Neuronal stem cell (in vitro differentiated cells): ENCODE data around the gene TP53BP2.

Experiments
- DNase-seq: peaks from one replicate; pipeline ENCODE4 v3.0.0-alpha.2; 2013; ENCODE audit warnings: low spot score
- H2AFZ ChIP-seq: one replicate; pipeline ENCODE4 v1.6.1; 2013; ENCODE audit warnings: mild to moderate bottlenecking, low read length, inconsistent platforms
- H2AK5ac ChIP-seq: 2 replicates; pipeline ENCODE4 v1.6.1; 2013; ENCODE audit warnings: low read depth, mild to moderate bottlenecking, inconsistent platforms, low read length, moderate library complexity, mixed read lengths
- H2BK120ac ChIP-seq: 2 replicates; pipeline ENCODE4 v1.6.1; 2013; ENCODE audit warnings: low read depth, mild to moderate bottlenecking, inconsistent platforms, low read length, moderate library complexity, mixed read lengths
- H2BK12ac ChIP-seq: one replicate; pipeline ENCODE4 v1.6.1; 2013; ENCODE audit warnings: low read length, inconsistent platforms
- H2BK15ac ChIP-seq: 2 replicates; pipeline ENCODE4 v1.6.1; 2013; ENCODE audit warnings: mild to moderate bottlenecking, low read length, inconsistent platforms, mixed read lengths
- H2BK5ac ChIP-seq: one replicate; pipeline ENCODE4 v1.6.1; 2013; ENCODE audit warnings: inconsistent platforms, mild to moderate bottlenecking, low read length, moderate library complexity
- H3K14ac ChIP-seq: one replicate; pipeline ENCODE4 v1.6.1; 2013; ENCODE audit warnings: low read length, inconsistent platforms
- H3K18ac ChIP-seq: 2 replicates; pipeline ENCODE4 v1.6.1; 2013; ENCODE audit warnings: low read length, inconsistent platforms
- H3K23ac ChIP-seq: 2 replicates; pipeline ENCODE4 v1.6.1; 2013; ENCODE audit warnings: low read depth, mild to moderate bottlenecking, mixed read lengths, low read length, inconsistent platforms; ENCODE audit not compliant: poor library complexity
- H3K27ac ChIP-seq: replicated peaks from 3 replicates; pipeline ENCODE4 v1.5.1; 2013; ENCODE audit warnings: low read length, inconsistent platforms
- H3K27me3 ChIP-seq, 3 experiments: 2 replicates each; pipeline ENCODE4 v1.6.1; 2013; ENCODE audit warnings: low read length in 3 of 3, mild to moderate bottlenecking in 2 of 3, inconsistent platforms in 1 of 3, low read depth in 1 of 3, mixed read lengths in 1 of 3, moderate library complexity in 1 of 3; ENCODE audit not compliant: control insufficient read depth in 3 of 3, insufficient read depth in 3 of 3
- H3K36me3 ChIP-seq, 2 donors: replicated peaks in 1 of 2; 2 replicates each; pipeline ENCODE4 v1.6.1; 2013; ENCODE audit warnings: low read length in 2 of 2; ENCODE audit not compliant: control insufficient read depth in 2 of 2, insufficient read depth in 2 of 2
- H3K4ac ChIP-seq: 2 replicates; pipeline ENCODE4 v1.6.1; 2013; ENCODE audit warnings: inconsistent platforms, mild to moderate bottlenecking, low read length, moderate library complexity
- H3K4me1 ChIP-seq, 2 donors: 1 replicate in 1 of 2; 2 replicates in 1 of 2; pipeline ENCODE4 v1.6.1; 2013; ENCODE audit warnings: low read length in 2 of 2, low read depth in 1 of 2; ENCODE audit not compliant: control insufficient read depth in 2 of 2, insufficient read depth in 1 of 2
- H3K4me2 ChIP-seq: one replicate; pipeline ENCODE4 v1.6.1; 2013; ENCODE audit warnings: mild to moderate bottlenecking, low read length, inconsistent platforms; ENCODE audit not compliant: insufficient read depth, poor library complexity, severe bottlenecking
- H3K4me3 ChIP-seq, 2 donors: 2 replicates each; pipeline ENCODE4 v1.5.1; 2013; ENCODE audit warnings: low read length in 2 of 2, mild to moderate bottlenecking in 2 of 2, inconsistent platforms in 1 of 2, moderate library complexity in 1 of 2
- H3K79me1 ChIP-seq: one replicate; pipeline ENCODE4 v1.6.1; 2013; ENCODE audit warnings: low read depth, mild to moderate bottlenecking, inconsistent platforms, low read length, moderate library complexity
- H3K9ac ChIP-seq: one replicate; pipeline ENCODE4 v1.6.1; 2013; ENCODE audit warnings: mild to moderate bottlenecking, low read depth, low read length, inconsistent platforms; ENCODE audit not compliant: poor library complexity
- H3K9me3 ChIP-seq, 2 donors: replicated peaks in 1 of 2; 2 replicates each; pipeline versions ENCODE3 to v1.6.1; 2013; ENCODE audit warnings: low read length in 2 of 2, mild to moderate bottlenecking in 2 of 2, inconsistent platforms in 1 of 2, low read depth in 1 of 2, mixed read lengths in 1 of 2, moderate library complexity in 1 of 2; ENCODE audit not compliant: control insufficient read depth in 2 of 2, insufficient read depth in 1 of 2
- H4K8ac ChIP-seq: one replicate; pipeline ENCODE4 v1.6.1; 2013; ENCODE audit warnings: low read depth, mild to moderate bottlenecking, inconsistent platforms, low read length, moderate library complexity
- H4K91ac ChIP-seq: one replicate; pipeline ENCODE4 v1.6.1; 2013; ENCODE audit warnings: low read length, low read depth, mild to moderate bottlenecking, inconsistent platforms; ENCODE audit not compliant: poor library complexity
- WGBS, 2 donors: extraction: QIAGEN DNeasy Blood & Tissue Kit; methylation state at CpG; one replicate each; pipeline ENCODE4 v1.1.7; 2013; ENCODE audit warnings: missing lambda C conversion rate in 2 of 2, mixed read lengths in 1 of 2; ENCODE audit not compliant: insufficient read length in 2 of 2, insufficient replicate concordance in 1 of 2; ENCODE audit errors: extremely low coverage in 2 of 2; 5-methylcytosine and 5-hydroxymethylcytosine counted together

Gene TP53BP2

DNA sequence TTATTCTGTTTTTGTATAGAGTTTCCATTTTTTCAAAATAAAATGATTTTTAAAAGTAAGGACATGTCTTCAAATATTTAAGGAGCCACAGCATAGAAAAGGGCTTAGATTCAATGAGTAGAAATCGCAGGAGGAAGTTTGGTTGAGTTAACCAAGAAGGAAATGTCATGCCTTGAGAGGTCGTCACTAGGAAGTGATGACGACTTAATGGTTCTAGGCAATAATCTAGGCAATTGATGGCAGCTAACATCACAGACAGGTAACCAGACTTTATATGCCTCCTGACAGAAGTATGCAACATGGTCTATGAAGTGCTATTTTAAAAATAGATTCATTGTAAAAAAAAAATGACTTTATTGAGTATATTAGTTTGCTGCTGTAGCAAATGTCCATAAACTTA, 32.1 kb upstream of the TP53BP2 start:
- no CpG with 5 or more reads among the region's 3 CpGs for WGBS, 2 donors
- no peaks in the 10 kb centered on the region for H3K79me1 ChIP-seq

DNA sequence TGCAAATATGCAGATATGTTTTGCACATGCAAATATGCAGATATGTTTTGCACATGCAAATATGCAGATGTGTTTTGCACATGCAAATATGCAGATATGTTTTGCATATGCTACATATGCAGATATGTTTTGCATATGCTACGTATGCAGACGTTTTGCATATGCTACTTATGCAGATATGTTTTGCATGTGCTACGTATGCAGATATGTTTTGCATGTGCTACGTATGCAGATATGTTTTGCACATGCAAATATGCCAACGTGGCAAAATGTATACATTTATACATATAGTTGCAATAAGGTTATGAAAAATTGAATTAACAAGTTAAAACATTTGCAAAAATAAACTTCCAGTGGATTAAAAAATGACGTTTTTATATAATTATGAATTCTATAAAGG, 30.8 kb upstream of the TP53BP2 start:
- no peak overlapping the region for H3K14ac ChIP-seq
- no peak overlapping the region for H2AFZ ChIP-seq
- H3K9ac ChIP-seq: no peak overlapping the region
- no peaks in the 10 kb centered on the region for H3K79me1 ChIP-seq
- no peak overlapping the region for H2AK5ac ChIP-seq
- H3K4me2 ChIP-seq: no peak overlapping the region
- peaks cover 0 to 1% of the 10 kb centered on the region in 2 donors for H3K9me3 ChIP-seq
- no peak overlapping the region for H2BK12ac ChIP-seq
- H3K23ac ChIP-seq: no peak overlapping the region
- H2BK120ac ChIP-seq: no peak overlapping the region
- H2BK15ac ChIP-seq: no peak overlapping the region
- no peak overlapping the region for H4K8ac ChIP-seq
- no peak for DNase-seq
- H3K27ac ChIP-seq: no peak overlapping the region
- H3K27me3 ChIP-seq: peaks cover 0 to 3% (median 0%) of the 10 kb centered on the region in 3 experiments
- H3K36me3 ChIP-seq: no peaks in the 10 kb centered on the region
- no peak overlapping the region for H4K91ac ChIP-seq
- H3K4me1 ChIP-seq: no peaks in the 10 kb centered on the region
- WGBS, 2 donors: no CpG with 5 or more reads among the region's 6 CpGs
- no peak overlapping the region for H3K4ac ChIP-seq
- no peak overlapping the region for H3K4me3 ChIP-seq
- H2BK5ac ChIP-seq: no peak overlapping the region
- H3K18ac ChIP-seq: no peak overlapping the region

More for the DNA sequence above, 32.1 kb upstream of the TP53BP2 start:
- Histone ChIP-seq H3K4me1 (no peaks in the 10 kb centered on the region), H3K9ac (no peak overlapping the region), H2BK12ac (no peak overlapping the region), H3K4me3 (no peak overlapping the region), H2BK5ac (no peak overlapping the region), H2AK5ac (no peak overlapping the region), H2BK15ac (no peak overlapping the region), H3K23ac (no peak overlapping the region), H3K18ac (no peak overlapping the region), H2BK120ac (no peak overlapping the region), H3K4ac (no peak overlapping the region), H3K27ac (no peak overlapping the region), H3K27me3 (no peaks in the 10 kb centered on the region), H4K91ac (no peak overlapping the region), H3K4me2 (no peak overlapping the region), H4K8ac (no peak overlapping the region), H3K36me3 (no peaks in the 10 kb centered on the region), H3K9me3 (peaks cover 0 to 1% of the 10 kb centered on the region in 2 donors), H2AFZ (no peak overlapping the region), H3K14ac (no peak overlapping the region)
- DNase-seq: no peak

DNA sequence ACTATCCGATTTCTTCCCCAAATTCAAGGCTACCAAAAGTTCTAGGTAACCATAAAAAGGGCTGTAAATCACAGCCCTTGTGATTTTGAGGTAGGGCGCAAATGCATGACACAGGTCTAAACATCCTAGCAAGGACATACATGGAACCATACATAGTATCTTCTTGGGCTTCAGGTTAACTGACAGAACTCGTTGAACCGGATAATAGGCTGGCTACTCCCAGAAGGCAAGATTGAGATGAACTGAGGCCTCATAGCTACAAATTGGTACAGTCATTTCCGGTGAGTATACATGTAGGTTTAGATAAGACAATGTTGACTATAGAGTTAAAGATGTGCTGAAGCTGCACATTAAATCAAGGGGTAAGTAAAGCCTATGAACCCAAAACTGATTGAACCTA, 27.3 kb upstream of the TP53BP2 start:
- H4K8ac ChIP-seq: no peak overlapping the region
- no peak overlapping the region for H2BK5ac ChIP-seq
- no peak overlapping the region for H3K4me2 ChIP-seq
- DNase-seq: no peak
- H3K4me3 ChIP-seq: no peak overlapping the region
- no peak overlapping the region for H3K23ac ChIP-seq
- no peaks in the 10 kb centered on the region for H3K36me3 ChIP-seq
- H3K4me1 ChIP-seq: peaks cover 0 to 4% of the 10 kb centered on the region in 2 donors
- H3K4ac ChIP-seq: no peak overlapping the region
- H3K9me3 ChIP-seq: peaks cover 0 to 1% of the 10 kb centered on the region in 2 donors
- no peak overlapping the region for H2AK5ac ChIP-seq
- H3K9ac ChIP-seq: no peak overlapping the region
- H3K14ac ChIP-seq: no peak overlapping the region
- no CpG with 5 or more reads among the region's 5 CpGs for WGBS, 2 donors
- no peak overlapping the region for H2BK120ac ChIP-seq
- H2AFZ ChIP-seq: no peak overlapping the region
- no peak overlapping the region for H3K27ac ChIP-seq
- no peak overlapping the region for H4K91ac ChIP-seq
- H2BK15ac ChIP-seq: no peak overlapping the region
- no peak overlapping the region for H2BK12ac ChIP-seq
- H3K27me3 ChIP-seq: peaks cover 0 to 3% (median 0%) of the 10 kb centered on the region in 3 experiments
- H3K18ac ChIP-seq: no peak overlapping the region
- H3K79me1 ChIP-seq: no peaks in the 10 kb centered on the region

DNA sequence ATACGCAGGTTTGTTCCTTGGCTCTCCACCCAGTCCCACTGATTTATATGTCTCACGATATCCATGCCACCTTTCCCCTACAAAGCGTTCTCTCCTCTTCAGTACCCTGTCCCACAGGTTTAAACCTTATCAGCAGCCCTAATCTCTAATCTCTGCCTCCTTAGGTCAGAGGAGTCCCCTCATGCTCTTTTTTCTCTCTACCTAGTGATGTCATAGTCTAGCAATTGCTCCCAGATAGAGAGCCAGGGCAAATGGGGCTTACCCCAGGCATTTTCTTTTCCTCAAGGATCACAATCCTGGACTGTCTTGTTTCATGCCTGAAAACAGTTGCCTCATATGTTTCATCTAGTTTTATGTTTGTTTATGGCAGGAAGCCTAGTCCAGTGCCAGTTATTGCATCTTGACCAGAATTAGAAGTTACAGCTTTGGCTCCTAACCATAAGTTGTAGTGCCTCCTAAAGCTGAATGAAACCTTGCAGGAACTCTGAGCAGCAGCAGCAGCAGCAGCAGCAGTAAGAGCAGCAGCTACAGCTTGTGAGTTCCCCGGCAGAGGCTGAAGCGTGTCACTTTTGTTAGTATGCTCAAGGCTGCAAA, 26.7 kb upstream of the TP53BP2 start:
- Histone ChIP-seq H3K9ac (no peak overlapping the region), H3K27ac (no peak overlapping the region), H2BK12ac (no peak overlapping the region), H2AFZ (no peak overlapping the region), H3K14ac (no peak overlapping the region), H2BK120ac (no peak overlapping the region), H3K18ac (no peak overlapping the region), H4K8ac (no peak overlapping the region), H3K79me1 (no peaks in the 10 kb centered on the region), H3K4ac (no peak overlapping the region), H3K23ac (no peak overlapping the region), H4K91ac (no peak overlapping the region), H2AK5ac (no peak overlapping the region), H3K36me3 (no peaks in the 10 kb centered on the region), H3K4me3 (no peak overlapping the region), H2BK5ac (no peak overlapping the region), H3K4me2 (no peak overlapping the region), H3K4me1 (peaks cover 0 to 4% of the 10 kb centered on the region in 2 donors), H3K27me3 (peaks cover 0 to 3% (median 0%) of the 10 kb centered on the region in 3 experiments), H2BK15ac (no peak overlapping the region), H3K9me3 (peaks cover 0 to 1% of the 10 kb centered on the region in 2 donors)
- no CpG with 5 or more reads among the region's 5 CpGs for WGBS, 2 donors
- DNase-seq: no peak
